ENCODE measurements around the gene NF1. TPM values are rescaled to one million over a fixed set of nuclear protein-coding genes. Genes with fewer than 3 reads are reported as not detected.

Gene NF1
- total RNA-seq, 4 donors from 2014 or later, result 66.1 to 107 (median 90.9) TPM

DNA sequence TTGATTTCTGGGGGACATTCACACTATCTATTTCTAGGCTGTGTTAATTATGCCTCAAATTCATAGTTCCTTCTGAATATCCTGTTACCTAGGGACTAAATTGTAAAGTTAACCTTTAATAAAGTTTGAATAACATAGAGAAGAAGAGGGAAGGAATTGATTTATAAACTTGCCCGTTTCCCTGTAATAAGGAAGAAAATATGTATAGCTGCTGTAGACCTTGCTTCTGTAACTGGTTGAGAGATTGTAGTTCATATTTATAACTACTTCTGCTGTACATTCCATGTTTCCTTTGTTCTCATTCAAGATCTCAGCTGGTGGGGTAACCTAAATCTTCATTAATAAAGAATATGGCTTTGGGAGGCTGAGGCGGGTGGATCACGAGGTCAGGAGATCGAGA, 19.2 kb downstream of the NF1 start:
- peaks cover 0 to 3% (median 0%) of the 10 kb centered on the region in 3 donors for H3K36me3 ChIP-seq
- TF ChIP-seq EP300 (IDR thresholded peaks at IDR 0.05) (no peak), POLR2A (IDR thresholded peaks at IDR 0.05) (no peak)
- TF ChIP-seq, protein P1, sequence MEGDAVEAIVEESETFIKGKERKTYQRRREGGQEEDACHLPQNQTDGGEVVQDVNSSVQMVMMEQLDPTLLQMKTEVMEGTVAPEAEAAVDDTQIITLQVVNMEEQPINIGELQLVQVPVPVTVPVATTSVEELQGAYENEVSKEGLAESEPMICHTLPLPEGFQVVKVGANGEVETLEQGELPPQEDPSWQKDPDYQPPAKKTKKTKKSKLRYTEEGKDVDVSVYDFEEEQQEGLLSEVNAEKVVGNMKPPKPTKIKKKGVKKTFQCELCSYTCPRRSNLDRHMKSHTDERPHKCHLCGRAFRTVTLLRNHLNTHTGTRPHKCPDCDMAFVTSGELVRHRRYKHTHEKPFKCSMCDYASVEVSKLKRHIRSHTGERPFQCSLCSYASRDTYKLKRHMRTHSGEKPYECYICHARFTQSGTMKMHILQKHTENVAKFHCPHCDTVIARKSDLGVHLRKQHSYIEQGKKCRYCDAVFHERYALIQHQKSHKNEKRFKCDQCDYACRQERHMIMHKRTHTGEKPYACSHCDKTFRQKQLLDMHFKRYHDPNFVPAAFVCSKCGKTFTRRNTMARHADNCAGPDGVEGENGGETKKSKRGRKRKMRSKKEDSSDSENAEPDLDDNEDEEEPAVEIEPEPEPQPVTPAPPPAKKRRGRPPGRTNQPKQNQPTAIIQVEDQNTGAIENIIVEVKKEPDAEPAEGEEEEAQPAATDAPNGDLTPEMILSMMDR (IDR thresholded peaks at IDR 0.05), result no peak

DNA sequence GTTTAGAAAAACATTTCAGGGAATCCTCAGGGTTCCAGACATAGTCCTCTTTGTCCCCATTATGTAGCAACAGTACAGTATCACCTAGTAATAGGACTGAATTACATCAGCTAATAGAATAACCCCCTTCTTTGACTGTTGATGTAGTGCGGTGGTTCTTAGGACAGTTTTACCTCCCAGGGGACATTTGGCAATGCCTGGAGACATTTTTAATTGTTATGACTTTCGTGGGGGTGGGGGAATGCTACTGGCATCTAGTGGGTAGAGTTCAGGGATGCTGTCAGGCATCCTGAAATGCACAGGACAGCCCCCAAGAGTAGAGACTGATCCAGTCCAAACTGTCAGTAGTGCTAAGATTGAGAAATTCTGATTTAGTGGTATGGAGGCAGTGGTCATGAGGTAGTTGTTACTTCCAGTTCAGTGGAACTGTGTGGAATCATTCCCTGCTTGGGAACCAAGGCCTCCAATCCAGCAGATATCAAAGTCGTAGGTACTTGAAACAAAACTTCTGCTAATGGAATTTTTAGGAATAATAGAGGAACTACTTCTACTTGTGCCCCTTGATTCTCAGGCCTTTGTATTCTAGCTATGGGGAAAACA, 20.3 kb downstream of the NF1 start:
- whole genome bisulfite sequencing, 2 donors, result 78 to 88% methylated on average over 3 of the region's 3 CpGs
- TF ChIP-seq EP300 (IDR thresholded peaks at IDR 0.05) (no peak), POLR2A (IDR thresholded peaks at IDR 0.05) (no peak)
- TF ChIP-seq, protein P1 (IDR thresholded peaks at IDR 0.05), result no peak
- DNase-seq (ENCODE audit: low spot score in 2 of 2), result no peak
- Histone ChIP-seq H3K4me3 (no peak overlapping the region), H3K27me3 (no peaks in the 10 kb centered on the region), H3K4me1 (peaks cover 0 to 29% (median 2%) of the 10 kb centered on the region in 4 donors), H3K36me3 (peaks cover 0 to 5% (median 0%) of the 10 kb centered on the region in 3 donors), H3K9me3 (no peaks in the 10 kb centered on the region), H3K27ac (no peak overlapping the region)

More for the DNA sequence above, 19.2 kb downstream of the NF1 start:
- Histone ChIP-seq H3K27ac (no peak overlapping the region), H3K27me3 (no peaks in the 10 kb centered on the region), H3K4me3 (no peak overlapping the region), H3K9me3 (no peaks in the 10 kb centered on the region), H3K4me1 (peaks cover 0 to 35% (median 2%) of the 10 kb centered on the region in 4 donors)
- DNase-seq (ENCODE audit: low spot score in 2 of 2), result no peak
- WGBS, 2 donors, result 93 to 97% methylated on average over 4 of the region's 4 CpGs

DNA sequence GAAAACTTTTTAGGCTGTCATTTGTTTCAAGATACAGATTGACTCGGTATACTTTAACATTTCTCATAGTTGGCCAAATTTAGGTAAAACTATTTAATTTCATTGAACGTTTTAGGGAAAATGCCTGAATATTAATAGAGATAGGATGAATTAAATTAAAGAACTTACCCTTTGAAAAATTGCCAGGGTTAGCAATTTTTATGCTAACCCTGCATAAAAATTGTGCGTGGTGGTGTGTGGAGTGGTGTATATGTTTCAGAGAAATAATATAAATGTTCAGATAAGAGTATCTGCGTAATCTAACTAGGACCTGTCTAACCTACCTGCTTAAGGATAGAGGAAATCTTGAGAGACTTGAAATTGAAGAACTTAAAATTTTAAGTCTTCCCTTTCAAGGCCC, 21.4 kb downstream of the NF1 start:
- TF ChIP-seq POLR2A (IDR thresholded peaks at IDR 0.05), result no peak
- TF ChIP-seq, protein P1 (IDR thresholded peaks at IDR 0.05), result no peak
- no peak for TF ChIP-seq EP300 (IDR thresholded peaks at IDR 0.05)
- Histone ChIP-seq H3K27ac (no peak overlapping the region), H3K27me3 (no peaks in the 10 kb centered on the region), H3K36me3 (peaks cover 0 to 5% (median 0%) of the 10 kb centered on the region in 3 donors), H3K4me3 (no peak overlapping the region), H3K9me3 (no peaks in the 10 kb centered on the region), H3K4me1 (peaks cover 0 to 19% (median 2%) of the 10 kb centered on the region in 4 donors)
- no peak for DNase-seq (ENCODE audit: low spot score in 2 of 2)
- 81 to 85% methylated on average over 4 of the region's 4 CpGs for WGBS, 2 donors

DNA sequence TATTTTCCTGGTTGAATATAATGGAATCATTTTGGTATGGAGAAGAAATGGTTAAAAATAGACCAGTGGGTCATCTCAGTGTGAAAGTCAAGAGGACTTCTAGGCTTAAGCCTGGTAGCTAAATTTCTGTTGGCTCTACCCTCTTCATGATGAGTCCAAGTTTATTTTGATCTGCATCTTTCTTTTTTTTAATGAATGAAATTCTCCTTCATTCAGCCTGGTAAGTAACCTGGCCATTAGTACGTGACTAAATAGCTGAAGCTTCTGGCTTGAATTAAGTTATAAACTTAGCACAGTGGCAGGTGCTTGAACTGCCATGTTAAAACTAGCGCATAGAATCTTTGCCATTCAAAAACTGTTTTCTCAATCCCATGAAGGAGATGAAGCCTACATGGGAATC, 28.0 kb downstream of the NF1 start:
- Histone ChIP-seq H3K27me3 (no peaks in the 10 kb centered on the region), H3K4me3 (no peak overlapping the region), H3K27ac (no peak overlapping the region), H3K9me3 (no peaks in the 10 kb centered on the region), H3K36me3 (peaks cover 0 to 5% (median 0%) of the 10 kb centered on the region in 3 donors), H3K4me1 (peaks cover 0 to 15% (median 4%) of the 10 kb centered on the region in 4 donors)
- no peak for DNase-seq (ENCODE audit: low spot score in 2 of 2)
- TF ChIP-seq POLR2A (IDR thresholded peaks at IDR 0.05) (no peak), EP300 (IDR thresholded peaks at IDR 0.05) (no peak)
- TF ChIP-seq, protein P1 (IDR thresholded peaks at IDR 0.05), result no peak
- WGBS, 2 donors, result 73 to 76% methylated on average over 2 of the region's 2 CpGs

DNA sequence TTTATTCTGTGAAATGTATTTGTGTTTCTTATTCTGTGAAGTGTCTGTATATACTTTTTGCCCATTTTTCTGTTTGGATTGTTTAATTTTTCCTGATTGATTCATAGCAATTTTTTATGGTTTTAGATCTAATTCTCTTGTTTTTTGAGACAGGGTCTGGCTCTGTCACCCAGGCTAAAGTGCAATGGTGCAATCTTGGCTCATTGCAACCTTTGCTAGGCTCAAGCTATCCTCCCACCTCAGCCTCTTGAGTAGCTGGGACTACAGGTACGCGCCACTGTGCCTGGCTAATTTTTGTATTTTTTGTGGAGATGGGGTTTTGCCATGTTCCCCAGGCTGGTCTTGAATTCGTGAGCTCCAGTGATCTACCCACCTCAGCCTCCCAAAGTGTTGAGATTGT, 31.5 kb downstream of the NF1 start:
- WGBS, 2 donors, result 91 to 95% methylated on average over 3 of the region's 3 CpGs
- no peak for DNase-seq (ENCODE audit: low spot score in 2 of 2)
- Histone ChIP-seq H3K9me3 (no peaks in the 10 kb centered on the region), H3K36me3 (no peaks in the 10 kb centered on the region), H3K4me1 (peaks cover 0 to 22% (median 7%) of the 10 kb centered on the region in 4 donors), H3K27me3 (no peaks in the 10 kb centered on the region), H3K27ac (no peak overlapping the region), H3K4me3 (no peak overlapping the region)
- TF ChIP-seq, protein P1 (IDR thresholded peaks at IDR 0.05), result no peak
- TF ChIP-seq EP300 (IDR thresholded peaks at IDR 0.05) (no peak), POLR2A (IDR thresholded peaks at IDR 0.05) (no peak)

Data from tibial nerve (tissue), 4 donors.